Tibial artery (tissue), 4 donors: ENCODE results near the gene FAM3D.

ENCODE experiments used
- DNase-seq, 2 donors: peaks; one replicate each; pipeline ENCODE4 v3.0.0-alpha.2; 2019
- H3K27ac ChIP-seq, 2 donors: fragments of 200-600 bp; sonication (generic) in 1 of 2; 1 replicate in 1 of 2; 2 replicates in 1 of 2; pipeline ENCODE4 v1.5.1; 2018 to 2019; ENCODE audit warnings: mild to moderate bottlenecking in 1 of 2
- H3K27me3 ChIP-seq, 2 donors: fragments of 200-600 bp; sonication (generic) in 1 of 2; one replicate each; pipeline versions ENCODE4 v1.5.1 to v1.6.0; 2016 to 2019
- H3K36me3 ChIP-seq, 3 donors: fragments of 200-600 bp; sonication (generic) in 2 of 3; one replicate each; pipeline ENCODE4 v1.5.1; 2016 to 2019; ENCODE audit warnings: mild to moderate bottlenecking in 2 of 3
- H3K4me1 ChIP-seq, 4 donors: fragments of 200-600 bp; sonication (generic) in 2 of 4; 1 replicate in 3 of 4; 2 replicates in 1 of 4; pipeline ENCODE4 v1.5.1; 2016 to 2019
- H3K4me3 ChIP-seq, 2 donors: fragments of 200-600 bp; sonication (generic) in 1 of 2; 1 replicate in 1 of 2; 2 replicates in 1 of 2; pipeline ENCODE4 v1.5.1; 2018 to 2019; ENCODE audit warnings: mild to moderate bottlenecking in 2 of 2
- H3K9me3 ChIP-seq, 3 donors: fragments of 200-600 bp; sonication (generic) in 1 of 3; one replicate each; pipeline ENCODE4 v1.5.1; 2016 to 2019
- intact Hi-C: fragments of 100-400 bp; cut with DNase I; formaldehyde crosslinking; loops from one replicate; pipeline ENCODE4 v1.15.0; 2023; ENCODE audit warnings: low total_unique reads
- TF ChIP-seq, protein P1 (sequence below), 2 experiments: fragments of 200-600 bp in 1 of 2; fragments of 450-650 bp in 1 of 2; IDR thresholded peaks; one replicate each; pipeline ENCODE4 v1.5.1; 2017 to 2019; ENCODE audit warnings: antibody characterized with exemption in 2 of 2, mild to moderate bottlenecking in 1 of 2, moderate library complexity in 1 of 2

The FAM3D gene

DNA sequence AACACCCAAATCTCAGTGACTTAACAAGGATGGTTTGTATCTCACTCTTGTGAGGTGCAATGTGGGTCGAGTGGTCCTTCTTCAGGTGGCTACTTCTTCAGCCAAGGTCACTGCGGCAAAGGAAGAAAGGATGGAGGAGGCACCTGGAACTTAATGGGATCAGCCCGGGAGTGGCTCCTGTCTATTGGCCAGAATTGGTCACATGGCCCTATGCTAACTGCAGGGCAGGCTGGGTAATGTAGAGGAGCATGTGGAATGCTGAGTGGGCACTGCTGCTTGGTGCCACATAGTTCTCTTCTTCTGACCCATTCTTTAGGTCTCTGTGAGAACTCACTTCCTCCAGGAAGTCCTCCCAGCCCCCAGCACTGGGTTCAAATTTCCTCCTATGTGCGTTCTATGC, 20.3 kb upstream of the FAM3D start:
- Histone ChIP-seq H3K36me3 (no peaks in the 10 kb centered on the region), H3K4me3 (no peak overlapping the region), H3K27ac (no peak overlapping the region), H3K27me3 (peaks cover 0 to 4% of the 10 kb centered on the region in 2 donors), H3K4me1 (no peaks in the 10 kb centered on the region), H3K9me3 (no peaks in the 10 kb centered on the region)
- no peak for DNase-seq
- TF ChIP-seq, protein P1, sequence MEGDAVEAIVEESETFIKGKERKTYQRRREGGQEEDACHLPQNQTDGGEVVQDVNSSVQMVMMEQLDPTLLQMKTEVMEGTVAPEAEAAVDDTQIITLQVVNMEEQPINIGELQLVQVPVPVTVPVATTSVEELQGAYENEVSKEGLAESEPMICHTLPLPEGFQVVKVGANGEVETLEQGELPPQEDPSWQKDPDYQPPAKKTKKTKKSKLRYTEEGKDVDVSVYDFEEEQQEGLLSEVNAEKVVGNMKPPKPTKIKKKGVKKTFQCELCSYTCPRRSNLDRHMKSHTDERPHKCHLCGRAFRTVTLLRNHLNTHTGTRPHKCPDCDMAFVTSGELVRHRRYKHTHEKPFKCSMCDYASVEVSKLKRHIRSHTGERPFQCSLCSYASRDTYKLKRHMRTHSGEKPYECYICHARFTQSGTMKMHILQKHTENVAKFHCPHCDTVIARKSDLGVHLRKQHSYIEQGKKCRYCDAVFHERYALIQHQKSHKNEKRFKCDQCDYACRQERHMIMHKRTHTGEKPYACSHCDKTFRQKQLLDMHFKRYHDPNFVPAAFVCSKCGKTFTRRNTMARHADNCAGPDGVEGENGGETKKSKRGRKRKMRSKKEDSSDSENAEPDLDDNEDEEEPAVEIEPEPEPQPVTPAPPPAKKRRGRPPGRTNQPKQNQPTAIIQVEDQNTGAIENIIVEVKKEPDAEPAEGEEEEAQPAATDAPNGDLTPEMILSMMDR (IDR thresholded peaks at IDR 0.05), result no peak
- intact Hi-C loops, result no loop called here

DNA sequence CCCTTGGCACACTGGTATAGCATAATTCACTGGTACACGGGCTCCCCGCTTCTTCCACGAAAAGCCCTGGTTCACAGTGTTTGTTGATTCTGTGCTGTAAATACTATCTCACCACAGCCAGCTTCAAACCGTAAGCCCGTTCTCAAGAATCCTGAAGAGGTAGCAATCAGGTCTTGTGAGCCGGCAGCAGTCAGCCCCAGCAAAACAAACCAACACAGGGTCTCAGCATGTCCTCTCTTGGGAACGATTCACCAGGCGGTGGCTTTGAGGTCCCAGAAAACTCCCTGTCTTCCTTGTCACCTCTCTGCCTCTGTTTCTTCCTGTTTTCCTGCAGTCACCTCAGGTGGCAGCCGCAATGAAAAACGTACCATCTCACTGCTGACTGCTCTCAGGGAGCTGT, 19.1 kb upstream of the FAM3D start:
- H3K4me3 ChIP-seq, result no peak overlapping the region
- intact Hi-C loops, result no loop called here
- H3K36me3 ChIP-seq, result no peaks in the 10 kb centered on the region
- no peak for DNase-seq
- no peaks in the 10 kb centered on the region for H3K4me1 ChIP-seq
- peaks cover 0 to 4% of the 10 kb centered on the region in 2 donors for H3K27me3 ChIP-seq
- TF ChIP-seq, protein P1 (IDR thresholded peaks at IDR 0.05), result no peak
- H3K9me3 ChIP-seq, result no peaks in the 10 kb centered on the region
- H3K27ac ChIP-seq, result no peak overlapping the region

DNA sequence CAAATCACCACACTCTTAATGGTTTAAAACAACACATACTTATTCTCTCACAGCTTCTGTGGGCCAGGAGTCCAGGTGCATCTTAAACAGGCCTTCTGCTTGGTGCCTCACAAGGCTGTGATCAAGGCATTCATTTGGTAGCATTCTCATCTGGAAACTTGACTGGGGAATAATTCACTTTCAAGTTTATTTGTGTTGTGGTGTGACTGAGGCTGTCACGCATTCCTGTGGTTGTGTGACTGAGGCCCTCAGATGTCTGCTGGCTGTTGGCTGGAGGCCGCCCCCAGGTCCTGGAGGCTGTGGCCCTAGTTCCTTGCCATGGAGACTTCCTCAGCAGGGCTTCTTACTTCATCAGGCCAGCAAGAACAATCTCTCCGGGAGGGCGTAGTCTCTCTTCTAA, 16.9 kb upstream of the FAM3D start:
- TF ChIP-seq, protein P1 (IDR thresholded peaks at IDR 0.05), result no peak
- DNase-seq, result no peak
- H3K9me3 ChIP-seq, result no peaks in the 10 kb centered on the region
- H3K36me3 ChIP-seq, result no peaks in the 10 kb centered on the region
- H3K4me3 ChIP-seq, result no peak overlapping the region
- intact Hi-C loops, result no loop called here
- H3K27me3 ChIP-seq, result peaks cover 0 to 9% of the 10 kb centered on the region in 2 donors
- no peaks in the 10 kb centered on the region for H3K4me1 ChIP-seq
- no peak overlapping the region for H3K27ac ChIP-seq

DNA sequence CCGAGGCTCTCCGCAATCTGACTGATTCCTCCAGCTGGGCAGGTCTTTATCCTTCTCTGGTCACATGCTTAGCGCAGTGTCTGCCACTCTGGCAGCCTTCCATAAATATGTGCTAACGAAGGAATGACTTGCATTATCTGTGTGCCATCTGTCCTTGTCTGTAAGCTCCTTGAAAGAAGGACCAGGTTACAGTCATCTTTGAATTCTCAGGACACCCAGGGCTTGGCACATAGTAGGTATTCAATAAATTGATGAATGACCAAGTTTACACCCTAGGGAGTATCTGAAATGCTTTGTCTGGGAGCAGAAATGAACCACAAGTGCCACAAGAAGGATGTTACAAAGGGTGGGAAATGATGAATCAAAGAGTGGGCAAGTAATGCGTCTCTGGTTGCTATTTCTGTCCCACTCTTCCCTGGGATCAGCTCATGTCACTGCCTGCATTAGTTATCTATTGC, 16.5 kb upstream of the FAM3D start:
- Histone ChIP-seq H3K4me1 (no peaks in the 10 kb centered on the region), H3K27me3 (peaks cover 0 to 9% of the 10 kb centered on the region in 2 donors), H3K9me3 (no peaks in the 10 kb centered on the region), H3K4me3 (no peak overlapping the region), H3K27ac (no peak overlapping the region), H3K36me3 (no peaks in the 10 kb centered on the region)
- DNase-seq, result no peak
- TF ChIP-seq, protein P1 (IDR thresholded peaks at IDR 0.05), result no peak
- intact Hi-C loops, result no loop called here

DNA sequence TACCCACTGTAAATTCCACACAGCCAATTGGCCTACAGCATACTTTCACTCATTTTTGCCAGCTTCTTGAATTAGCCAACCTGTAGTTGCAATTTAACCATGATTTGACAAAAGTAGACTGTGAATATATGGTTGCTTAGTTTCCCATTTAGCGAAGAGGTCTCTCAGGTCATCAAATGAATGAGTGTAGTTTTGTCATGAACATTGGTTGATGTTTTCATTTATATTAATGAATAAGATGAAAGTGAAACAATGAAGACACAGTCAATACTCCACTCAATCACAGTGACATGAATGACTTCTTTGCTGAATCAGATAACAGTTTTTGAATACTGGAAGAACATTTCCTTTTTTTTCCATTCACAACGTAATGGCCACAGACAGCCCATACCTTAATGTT, 15.3 kb upstream of the FAM3D start:
- intact Hi-C loops, result no loop called here
- Histone ChIP-seq H3K4me3 (no peak overlapping the region), H3K27ac (no peak overlapping the region), H3K9me3 (no peaks in the 10 kb centered on the region), H3K36me3 (no peaks in the 10 kb centered on the region), H3K27me3 (peaks cover 0 to 5% of the 10 kb centered on the region in 2 donors), H3K4me1 (no peaks in the 10 kb centered on the region)
- TF ChIP-seq, protein P1 (IDR thresholded peaks at IDR 0.05), result no peak
- no peak for DNase-seq
